ENCODE results near the gene IKZF1.

Gene IKZF1

DNA sequence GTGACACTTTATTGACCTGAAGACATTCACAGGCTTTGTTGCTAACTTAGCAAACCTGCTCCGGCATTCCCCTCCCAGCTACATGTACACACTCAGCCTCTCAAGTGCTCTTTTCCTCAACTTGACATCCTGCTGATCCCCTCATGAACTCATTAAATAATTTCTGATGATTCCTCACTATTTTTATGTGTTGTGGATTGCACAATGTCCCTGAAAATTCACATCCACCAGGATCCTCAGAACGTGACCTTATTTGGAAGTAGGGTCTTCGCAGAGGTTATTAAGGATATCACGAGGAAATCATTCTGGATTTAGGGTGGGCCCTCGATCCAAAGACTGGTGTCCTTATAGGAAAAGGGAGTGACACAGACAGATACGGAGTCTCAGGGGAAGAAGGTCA is 118.3 kb downstream of the IKZF1 start:
- Histone ChIP-seq H3K4ac (ENCODE audit: low read length) (no peak overlapping the region), H2AFZ (ENCODE audit: low read length) (no peak overlapping the region)

DNA sequence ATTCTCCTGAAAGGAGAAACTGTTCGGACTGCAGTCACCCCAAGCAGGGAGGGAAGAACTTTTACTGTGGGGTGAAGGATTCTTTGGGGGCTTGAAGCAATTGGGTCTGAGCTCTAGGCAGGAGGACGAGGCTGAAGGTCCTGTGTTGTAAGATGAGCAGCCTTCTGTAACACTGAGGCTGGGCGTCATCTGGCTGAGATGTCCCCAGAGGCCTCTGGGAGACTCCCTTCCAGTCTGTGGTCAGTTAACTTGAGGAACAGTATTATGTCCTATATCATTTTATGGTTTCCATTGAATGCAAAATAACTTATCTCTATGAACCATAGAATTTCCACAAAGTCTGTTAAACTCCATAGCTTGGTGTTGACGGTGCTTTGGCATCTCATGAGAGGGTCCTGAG is 119.3 kb downstream of the IKZF1 start:
- Histone ChIP-seq H3K9ac (ENCODE audit: low read depth, low read length, poor library complexity) (no peak overlapping the region), H2BK120ac (ENCODE audit: low read depth, low read length) (no peak overlapping the region), H3K27me3 (ENCODE audit: control insufficient read depth in 3 of 3, insufficient read depth in 3 of 3, low read depth in 1 of 3, low read length in 3 of 3) (peaks cover 0 to 2% (median 0%) of the 10 kb centered on the region in 3 experiments), H2BK15ac (ENCODE audit: low read length) (no peak overlapping the region), H3K9me3 (replicated peaks in 1 of 2; ENCODE audit: control insufficient read depth in 2 of 2, insufficient read depth in 1 of 2, low read depth in 1 of 2, low read length in 2 of 2) (no peaks in the 10 kb centered on the region), H2BK5ac (ENCODE audit: low read length) (no peak overlapping the region), H3K4ac (ENCODE audit: low read length) (no peak overlapping the region), H3K36me3 (replicated peaks in 1 of 2; ENCODE audit: control insufficient read depth in 2 of 2, insufficient read depth in 2 of 2, low read length in 2 of 2) (peaks cover 0 to 2% of the 10 kb centered on the region in 2 donors), H3K4me1 (ENCODE audit: control insufficient read depth in 2 of 2, insufficient read depth in 1 of 2, low read depth in 1 of 2, low read length in 2 of 2) (peaks cover 0 to 6% of the 10 kb centered on the region in 2 donors), H3K23ac (ENCODE audit: low read depth, low read length, poor library complexity) (no peak overlapping the region), H3K27ac (replicated peaks; ENCODE audit: low read length) (no peak overlapping the region), H2AK5ac (ENCODE audit: low read depth, low read length) (no peak overlapping the region), H3K4me3 (ENCODE audit: low read length in 2 of 2) (no peak overlapping the region), H2BK12ac (ENCODE audit: low read length) (no peak overlapping the region), H2AFZ (ENCODE audit: low read length) (no peak overlapping the region), H3K14ac (ENCODE audit: low read length) (no peak overlapping the region), H3K18ac (ENCODE audit: low read length) (no peak overlapping the region), H3K79me1 (ENCODE audit: low read depth, low read length) (no peaks in the 10 kb centered on the region), H4K8ac (ENCODE audit: low read depth, low read length) (no peak overlapping the region), H4K91ac (ENCODE audit: low read depth, low read length, poor library complexity) (no peak overlapping the region), H3K4me2 (ENCODE audit: insufficient read depth, low read length, poor library complexity, severe bottlenecking) (no peak overlapping the region)
- no peak for DNase-seq (ENCODE audit: low spot score)
- WGBS, 2 donors (ENCODE audit: extremely low coverage in 2 of 2, insufficient read length in 2 of 2, insufficient replicate concordance in 1 of 2) = no CpG with 5 or more reads among the region's 4 CpGs

More for the DNA sequence above, 118.3 kb downstream of the IKZF1 start:
- Histone ChIP-seq H3K18ac (ENCODE audit: low read length) (no peak overlapping the region), H4K8ac (ENCODE audit: low read depth, low read length) (no peak overlapping the region), H3K9me3 (replicated peaks in 1 of 2; ENCODE audit: control insufficient read depth in 2 of 2, insufficient read depth in 1 of 2, low read depth in 1 of 2, low read length in 2 of 2) (no peaks in the 10 kb centered on the region), H2BK12ac (ENCODE audit: low read length) (no peak overlapping the region), H3K4me3 (ENCODE audit: low read length in 2 of 2) (no peak overlapping the region), H3K14ac (ENCODE audit: low read length) (no peak overlapping the region), H4K91ac (ENCODE audit: low read depth, low read length, poor library complexity) (no peak overlapping the region), H3K23ac (ENCODE audit: low read depth, low read length, poor library complexity) (no peak overlapping the region), H3K79me1 (ENCODE audit: low read depth, low read length) (no peaks in the 10 kb centered on the region), H2AK5ac (ENCODE audit: low read depth, low read length) (no peak overlapping the region), H3K36me3 (replicated peaks in 1 of 2; ENCODE audit: control insufficient read depth in 2 of 2, insufficient read depth in 2 of 2, low read length in 2 of 2) (no peaks in the 10 kb centered on the region), H3K27ac (replicated peaks; ENCODE audit: low read length) (no peak overlapping the region), H3K4me1 (ENCODE audit: control insufficient read depth in 2 of 2, insufficient read depth in 1 of 2, low read depth in 1 of 2, low read length in 2 of 2) (peaks cover 0 to 4% of the 10 kb centered on the region in 2 donors), H3K4me2 (ENCODE audit: insufficient read depth, low read length, poor library complexity, severe bottlenecking) (no peak overlapping the region), H2BK15ac (ENCODE audit: low read length) (no peak overlapping the region), H2BK5ac (ENCODE audit: low read length) (no peak overlapping the region), H2BK120ac (ENCODE audit: low read depth, low read length) (no peak overlapping the region), H3K9ac (ENCODE audit: low read depth, low read length, poor library complexity) (no peak overlapping the region), H3K27me3 (ENCODE audit: control insufficient read depth in 3 of 3, insufficient read depth in 3 of 3, low read depth in 1 of 3, low read length in 3 of 3) (no peaks in the 10 kb centered on the region)
- WGBS, 2 donors (ENCODE audit: extremely low coverage in 2 of 2, insufficient read length in 2 of 2, insufficient replicate concordance in 1 of 2) = no CpG with 5 or more reads among the region's 6 CpGs
- no peak for DNase-seq (ENCODE audit: low spot score)

DNA sequence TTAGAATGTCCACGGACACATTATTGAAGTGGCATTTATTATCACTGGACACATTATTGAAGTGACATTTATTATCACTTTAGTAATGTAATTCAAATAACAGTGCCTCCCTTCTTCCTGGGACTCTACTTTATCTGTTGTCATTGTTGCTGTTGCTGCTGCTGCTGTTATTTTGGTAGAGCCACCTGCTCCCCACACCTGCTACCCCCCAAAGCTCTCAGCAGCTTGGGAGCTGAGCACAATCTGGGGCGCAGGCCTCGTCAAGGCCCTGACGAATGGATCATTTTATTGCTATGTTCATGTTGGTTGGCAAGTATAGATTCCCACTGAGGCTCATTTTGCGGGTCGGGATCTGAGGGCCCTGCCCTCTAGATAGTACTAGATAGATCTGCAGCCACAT is 120.8 kb downstream of the IKZF1 start:
- Histone ChIP-seq H2BK120ac (ENCODE audit: low read depth, low read length) (no peak overlapping the region), H3K36me3 (replicated peaks in 1 of 2; ENCODE audit: control insufficient read depth in 2 of 2, insufficient read depth in 2 of 2, low read length in 2 of 2) (peaks cover 0 to 2% of the 10 kb centered on the region in 2 donors), H2BK15ac (ENCODE audit: low read length) (no peak overlapping the region), H3K9ac (ENCODE audit: low read depth, low read length, poor library complexity) (no peak overlapping the region), H3K4me2 (ENCODE audit: insufficient read depth, low read length, poor library complexity, severe bottlenecking) (no peak overlapping the region), H2AFZ (ENCODE audit: low read length) (no peak overlapping the region), H3K79me1 (ENCODE audit: low read depth, low read length) (no peaks in the 10 kb centered on the region), H3K27me3 (ENCODE audit: control insufficient read depth in 3 of 3, insufficient read depth in 3 of 3, low read depth in 1 of 3, low read length in 3 of 3) (peaks cover 0 to 2% (median 0%) of the 10 kb centered on the region in 3 experiments), H3K4me3 (ENCODE audit: low read length in 2 of 2) (no peak overlapping the region), H2BK12ac (ENCODE audit: low read length) (no peak overlapping the region), H3K23ac (ENCODE audit: low read depth, low read length, poor library complexity) (no peak overlapping the region), H3K18ac (ENCODE audit: low read length) (no peak overlapping the region), H3K9me3 (replicated peaks in 1 of 2; ENCODE audit: control insufficient read depth in 2 of 2, insufficient read depth in 1 of 2, low read depth in 1 of 2, low read length in 2 of 2) (no peaks in the 10 kb centered on the region), H3K4ac (ENCODE audit: low read length) (no peak overlapping the region), H3K4me1 (ENCODE audit: control insufficient read depth in 2 of 2, insufficient read depth in 1 of 2, low read depth in 1 of 2, low read length in 2 of 2) (peaks cover 0 to 6% of the 10 kb centered on the region in 2 donors), H2AK5ac (ENCODE audit: low read depth, low read length) (no peak overlapping the region), H4K8ac (ENCODE audit: low read depth, low read length) (no peak overlapping the region), H2BK5ac (ENCODE audit: low read length) (no peak overlapping the region), H4K91ac (ENCODE audit: low read depth, low read length, poor library complexity) (no peak overlapping the region), H3K14ac (ENCODE audit: low read length) (no peak overlapping the region), H3K27ac (replicated peaks; ENCODE audit: low read length) (no peak overlapping the region)
- WGBS, 2 donors (ENCODE audit: extremely low coverage in 2 of 2, insufficient read length in 2 of 2, insufficient replicate concordance in 1 of 2) = no CpG with 5 or more reads among the region's 6 CpGs
- no peak for DNase-seq (ENCODE audit: low spot score)

DNA sequence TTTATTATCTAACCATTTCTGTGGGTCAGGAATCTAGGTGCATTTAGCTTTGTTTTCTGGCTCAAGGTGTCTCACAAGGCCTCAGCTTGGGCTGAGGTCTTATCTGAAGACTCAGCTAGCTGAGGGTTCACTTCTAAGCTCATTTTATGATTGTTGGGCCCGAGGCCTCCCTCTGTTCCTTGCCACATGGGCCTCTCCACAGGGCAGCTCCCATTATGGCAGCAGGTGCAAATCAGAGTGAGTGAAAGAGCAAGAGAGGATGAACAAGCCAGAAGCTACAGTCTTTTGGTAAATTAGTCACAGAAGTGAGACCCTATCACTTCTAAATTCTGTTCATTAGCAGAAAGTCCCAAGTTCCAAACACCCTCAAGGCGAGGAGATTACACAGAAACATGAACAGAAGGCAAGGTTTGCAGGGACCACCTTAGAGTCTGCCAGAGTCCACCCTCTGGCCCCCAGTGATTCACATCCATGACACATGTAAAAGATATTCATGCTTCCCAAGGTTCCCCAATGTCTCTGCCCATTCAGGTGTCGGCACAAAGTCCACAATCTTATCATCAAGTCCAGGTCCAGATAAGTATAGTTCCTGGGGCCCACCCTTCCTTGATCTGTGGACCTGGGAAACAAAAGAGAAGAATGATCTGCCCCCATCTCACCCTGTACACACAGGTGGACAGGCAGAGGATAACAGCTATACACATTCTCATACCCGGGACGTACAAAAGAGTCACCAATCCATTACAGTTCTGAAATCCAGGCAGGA is 121.9 kb downstream of the IKZF1 start:
- Histone ChIP-seq H3K27me3 (ENCODE audit: control insufficient read depth in 3 of 3, insufficient read depth in 3 of 3, low read depth in 1 of 3, low read length in 3 of 3) (peaks cover 0 to 2% (median 0%) of the 10 kb centered on the region in 3 experiments), H4K91ac (ENCODE audit: low read depth, low read length, poor library complexity) (no peak overlapping the region), H2BK15ac (ENCODE audit: low read length) (no peak overlapping the region), H3K4me3 (ENCODE audit: low read length in 2 of 2) (no peak overlapping the region), H3K4me1 (ENCODE audit: control insufficient read depth in 2 of 2, insufficient read depth in 1 of 2, low read depth in 1 of 2, low read length in 2 of 2) (peaks cover 0 to 6% of the 10 kb centered on the region in 2 donors), H3K23ac (ENCODE audit: low read depth, low read length, poor library complexity) (no peak overlapping the region), H3K14ac (ENCODE audit: low read length) (no peak overlapping the region), H3K4ac (ENCODE audit: low read length) (no peak overlapping the region), H2AFZ (ENCODE audit: low read length) (no peak overlapping the region), H3K27ac (replicated peaks; ENCODE audit: low read length) (no peak overlapping the region), H3K18ac (ENCODE audit: low read length) (no peak overlapping the region), H2BK120ac (ENCODE audit: low read depth, low read length) (no peak overlapping the region), H3K4me2 (ENCODE audit: insufficient read depth, low read length, poor library complexity, severe bottlenecking) (no peak overlapping the region), H2AK5ac (ENCODE audit: low read depth, low read length) (no peak overlapping the region), H2BK5ac (ENCODE audit: low read length) (no peak overlapping the region), H3K36me3 (replicated peaks in 1 of 2; ENCODE audit: control insufficient read depth in 2 of 2, insufficient read depth in 2 of 2, low read length in 2 of 2) (peaks cover 0 to 2% of the 10 kb centered on the region in 2 donors), H4K8ac (ENCODE audit: low read depth, low read length) (no peak overlapping the region), H2BK12ac (ENCODE audit: low read length) (no peak overlapping the region), H3K79me1 (ENCODE audit: low read depth, low read length) (no peaks in the 10 kb centered on the region), H3K9ac (ENCODE audit: low read depth, low read length, poor library complexity) (no peak overlapping the region), H3K9me3 (replicated peaks in 1 of 2; ENCODE audit: control insufficient read depth in 2 of 2, insufficient read depth in 1 of 2, low read depth in 1 of 2, low read length in 2 of 2) (no peaks in the 10 kb centered on the region)
- no CpG with 5 or more reads among the region's 5 CpGs for WGBS, 2 donors (ENCODE audit: extremely low coverage in 2 of 2, insufficient read length in 2 of 2, insufficient replicate concordance in 1 of 2)
- DNase-seq (ENCODE audit: low spot score) = no peak
